Astrocyte (in vitro differentiated cells and primary cell): ENCODE data around the gene JMJD8. TPM values are rescaled to one million over a fixed set of nuclear protein-coding genes. Genes with fewer than 3 reads are reported as not detected.
A peak's percentile ranks its signal among the peaks of the same experiment; 100 is the strongest.

Experiments used
- DNase-seq: peaks from one replicate; pipeline ENCODE4 v3.0.0-alpha.2; 2010; ENCODE audit warnings: low read depth
- FAIRE-seq: peaks from 2 replicates; lab custom pipeline; 2011; peaks lifted over from hg19 to GRCh38; lab: Jason Lieb, UNC
- H2AFZ ChIP-seq: 2 replicates; pipeline ENCODE4 v1.6.0; 2012; ENCODE audit warnings: low read depth, low read length, inconsistent platforms
- H3K27ac ChIP-seq: 2 replicates; pipeline ENCODE4 v1.5.1; 2011; ENCODE audit warnings: low read depth, low read length, inconsistent platforms
- H3K27me3 ChIP-seq: 2 replicates; pipeline ENCODE4 v1.6.0; 2011; ENCODE audit warnings: low read length, inconsistent platforms; ENCODE audit not compliant: insufficient read depth
- H3K36me3 ChIP-seq: 2 replicates; pipeline ENCODE4 v1.5.1; 2011; ENCODE audit warnings: low read length, inconsistent platforms; ENCODE audit not compliant: insufficient read depth
- H3K4me1 ChIP-seq: 2 replicates; pipeline ENCODE4 v1.5.1; 2011; ENCODE audit warnings: low read length, inconsistent platforms; ENCODE audit not compliant: insufficient read depth
- H3K4me2 ChIP-seq: 2 replicates; pipeline ENCODE4 v1.6.0; 2012; ENCODE audit warnings: low read length, inconsistent platforms
- H3K4me3 ChIP-seq: 2 replicates; pipeline ENCODE4 v1.5.1; 2011; ENCODE audit warnings: low read depth, mild to moderate bottlenecking, low read length, inconsistent platforms; ENCODE audit not compliant: insufficient read depth
- H3K79me2 ChIP-seq: 2 replicates; pipeline ENCODE4 v1.6.0; 2012; ENCODE audit warnings: mild to moderate bottlenecking, low read length, inconsistent platforms; ENCODE audit not compliant: insufficient read depth
- H3K9ac ChIP-seq: 2 replicates; pipeline ENCODE4 v1.6.0; 2012; ENCODE audit warnings: mild to moderate bottlenecking, low read length, inconsistent platforms
- H3K9me3 ChIP-seq: 2 replicates; pipeline ENCODE4 v1.5.1; 2012; ENCODE audit warnings: low read depth, mild to moderate bottlenecking, low read length, inconsistent platforms; ENCODE audit not compliant: insufficient read depth
- H4K20me1 ChIP-seq: 2 replicates; pipeline ENCODE4 v1.6.0; 2012; ENCODE audit warnings: low read length, inconsistent platforms; ENCODE audit not compliant: insufficient read depth
- H3K27ac Mint-ChIP-seq: one replicate; pipeline ENCODE4 v1.8.0; 2021; ENCODE audit warnings: mild to moderate bottlenecking, mixed read lengths; ENCODE audit not compliant: unreplicated experiment
- H3K27me3 Mint-ChIP-seq: one replicate; pipeline ENCODE4 v1.8.0; 2021; ENCODE audit warnings: low read depth, mixed read lengths; ENCODE audit not compliant: unreplicated experiment
- H3K36me3 Mint-ChIP-seq: one replicate; pipeline ENCODE4 v1.8.0; 2021; ENCODE audit warnings: low read depth, mixed read lengths; ENCODE audit not compliant: unreplicated experiment
- H3K4me1 Mint-ChIP-seq: one replicate; pipeline ENCODE4 v1.8.0; 2021; ENCODE audit warnings: low read depth, mixed read lengths; ENCODE audit not compliant: unreplicated experiment
- H3K4me3 Mint-ChIP-seq: one replicate; pipeline ENCODE4 v1.8.0; 2021; ENCODE audit warnings: mild to moderate bottlenecking, moderate library complexity, mixed read lengths; ENCODE audit not compliant: unreplicated experiment
- H3K9me3 Mint-ChIP-seq: one replicate; pipeline ENCODE4 v1.8.0; 2021; ENCODE audit warnings: mild to moderate bottlenecking, mixed read lengths; ENCODE audit not compliant: unreplicated experiment
- EZH2 ChIP-seq: IDR thresholded peaks from 2 replicates; pipeline ENCODE4 v1.6.1; 2012; ENCODE audit warnings: mild to moderate bottlenecking, low read length, inconsistent platforms; ENCODE audit not compliant: insufficient read depth
- total RNA-seq: library from RNA; stranded (reverse); gene quantifications from 2 replicates; pipeline ENCODE4 v1.2.1, GENCODE V29; 2021
- TF ChIP-seq, protein P1 (sequence below): IDR thresholded peaks from 2 replicates; pipeline ENCODE4 v1.5.1; 2011; ENCODE audit warnings: low read depth, mild to moderate bottlenecking, inconsistent platforms, low read length, moderate library complexity; ENCODE audit not compliant: insufficient read depth

The JMJD8 gene
- total RNA-seq, 1 donor from 2014 or later, result 26.8 TPM

DNA sequence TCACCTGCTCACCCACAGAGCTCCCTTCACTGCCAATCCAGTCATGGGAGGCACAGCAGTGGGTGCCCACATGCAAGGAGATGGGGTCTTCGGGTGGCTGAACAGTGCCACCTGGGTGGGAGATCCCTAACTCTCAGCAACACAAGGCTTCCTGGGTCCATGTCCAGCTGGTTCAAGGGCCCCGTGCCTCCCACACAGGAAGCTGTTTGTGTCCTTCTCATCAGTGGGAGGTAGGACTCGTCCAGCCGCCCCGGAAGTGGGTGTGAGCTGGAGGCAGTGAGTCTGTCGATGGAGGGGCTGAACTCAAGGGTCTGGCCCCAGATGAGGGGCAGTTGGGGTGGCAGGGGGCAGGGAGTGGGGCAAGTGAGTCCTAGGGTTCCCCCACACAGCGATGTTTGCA lies 19.9 kb upstream of the JMJD8 start:
- Histone ChIP-seq H2AFZ (no peak overlapping the region), H3K4me3 (no peak overlapping the region), H3K79me2 (no peaks in the 10 kb centered on the region), H3K9me3 (no peaks in the 10 kb centered on the region), H3K9ac (no peak overlapping the region), H3K27me3 (peaks cover 43% of the 10 kb centered on the region), H3K4me1 (peaks cover 2% of the 10 kb centered on the region), H4K20me1 (peaks cover 30% of the 10 kb centered on the region), H3K27ac (no peak overlapping the region), H3K4me2 (no peak overlapping the region), H3K36me3 (no peaks in the 10 kb centered on the region)
- H3K9me3 Mint-ChIP-seq, result peaks cover 5% of the 10 kb centered on the region
- no peak overlapping the region for H3K4me3 Mint-ChIP-seq
- TF ChIP-seq, protein P1, sequence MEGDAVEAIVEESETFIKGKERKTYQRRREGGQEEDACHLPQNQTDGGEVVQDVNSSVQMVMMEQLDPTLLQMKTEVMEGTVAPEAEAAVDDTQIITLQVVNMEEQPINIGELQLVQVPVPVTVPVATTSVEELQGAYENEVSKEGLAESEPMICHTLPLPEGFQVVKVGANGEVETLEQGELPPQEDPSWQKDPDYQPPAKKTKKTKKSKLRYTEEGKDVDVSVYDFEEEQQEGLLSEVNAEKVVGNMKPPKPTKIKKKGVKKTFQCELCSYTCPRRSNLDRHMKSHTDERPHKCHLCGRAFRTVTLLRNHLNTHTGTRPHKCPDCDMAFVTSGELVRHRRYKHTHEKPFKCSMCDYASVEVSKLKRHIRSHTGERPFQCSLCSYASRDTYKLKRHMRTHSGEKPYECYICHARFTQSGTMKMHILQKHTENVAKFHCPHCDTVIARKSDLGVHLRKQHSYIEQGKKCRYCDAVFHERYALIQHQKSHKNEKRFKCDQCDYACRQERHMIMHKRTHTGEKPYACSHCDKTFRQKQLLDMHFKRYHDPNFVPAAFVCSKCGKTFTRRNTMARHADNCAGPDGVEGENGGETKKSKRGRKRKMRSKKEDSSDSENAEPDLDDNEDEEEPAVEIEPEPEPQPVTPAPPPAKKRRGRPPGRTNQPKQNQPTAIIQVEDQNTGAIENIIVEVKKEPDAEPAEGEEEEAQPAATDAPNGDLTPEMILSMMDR, result no peak
- no peak for TF ChIP-seq EZH2
- FAIRE-seq (no peak), DNase-seq (no peak)
- H3K4me1 Mint-ChIP-seq, result no peaks in the 10 kb centered on the region
- H3K27me3 Mint-ChIP-seq, result peaks cover 49% of the 10 kb centered on the region
- H3K27ac Mint-ChIP-seq, result no peak overlapping the region
- H3K36me3 Mint-ChIP-seq, result no peaks in the 10 kb centered on the region

DNA sequence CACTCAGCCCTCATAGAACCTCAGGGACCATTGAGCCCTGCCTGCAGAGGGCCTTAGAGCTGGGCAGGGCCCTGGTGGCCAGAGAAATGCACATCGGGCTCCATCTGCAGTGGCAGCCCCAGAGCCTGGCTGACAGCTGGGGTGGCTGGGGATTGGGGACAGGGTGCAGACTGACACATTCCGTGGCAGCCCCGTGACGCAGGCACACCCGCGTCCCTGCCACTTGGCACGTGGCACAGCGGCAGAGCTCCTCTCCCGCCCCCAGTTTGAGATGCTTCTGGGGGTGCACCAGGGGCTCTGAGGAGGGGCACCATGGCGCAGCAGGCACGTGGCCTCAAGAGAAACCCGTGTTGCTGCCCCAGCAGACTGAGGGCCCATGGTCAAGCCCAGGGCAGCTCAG lies 19.3 kb upstream of the JMJD8 start:
- Histone ChIP-seq H3K79me2 (no peaks in the 10 kb centered on the region), H3K27me3 (peaks cover 41% of the 10 kb centered on the region), H3K9me3 (no peaks in the 10 kb centered on the region), H3K36me3 (no peaks in the 10 kb centered on the region), H3K4me1 (peaks cover 2% of the 10 kb centered on the region), H3K4me3 (no peak overlapping the region), H2AFZ (no peak overlapping the region), H3K27ac (no peak overlapping the region), H4K20me1 (peaks cover 28% of the 10 kb centered on the region), H3K4me2 (no peak overlapping the region), H3K9ac (no peak overlapping the region)
- peaks cover 49% of the 10 kb centered on the region for H3K27me3 Mint-ChIP-seq
- DNase-seq, result no peak
- no peak for FAIRE-seq
- H3K9me3 Mint-ChIP-seq, result peaks cover 5% of the 10 kb centered on the region
- TF ChIP-seq, protein P1, result no peak
- TF ChIP-seq EZH2, result no peak
- H3K36me3 Mint-ChIP-seq, result no peaks in the 10 kb centered on the region
- H3K4me1 Mint-ChIP-seq, result no peaks in the 10 kb centered on the region
- no peak overlapping the region for H3K4me3 Mint-ChIP-seq
- H3K27ac Mint-ChIP-seq, result no peak overlapping the region

DNA sequence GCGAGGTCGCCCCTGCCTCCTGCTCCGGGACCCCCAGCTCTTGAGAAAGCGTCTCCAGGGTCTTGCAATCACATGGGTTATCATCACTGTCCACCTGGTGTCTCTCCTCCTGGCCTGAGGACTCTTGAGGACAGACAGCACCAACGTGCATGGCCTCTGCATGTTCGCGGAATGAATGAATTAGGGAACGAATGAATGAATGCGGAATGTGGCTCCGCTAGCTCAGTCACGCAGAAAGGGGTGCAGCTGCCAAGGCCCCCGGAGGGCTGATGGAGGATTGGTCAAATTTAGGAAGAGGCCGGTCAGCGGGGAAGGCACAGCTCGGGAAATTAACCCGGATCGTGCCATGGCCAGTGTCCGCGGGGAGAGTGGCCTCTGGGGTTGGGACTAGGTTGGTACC lies 18.2 kb upstream of the JMJD8 start:
- no peaks in the 10 kb centered on the region for H3K9me3 ChIP-seq
- peak overlapping the region; percentile 38 for H3K27ac Mint-ChIP-seq
- DNase-seq, result no peak
- no peaks in the 10 kb centered on the region for H3K79me2 ChIP-seq
- TF ChIP-seq, protein P1, result no peak
- no peak for TF ChIP-seq EZH2
- H3K4me1 Mint-ChIP-seq, result no peaks in the 10 kb centered on the region
- peaks cover 38% of the 10 kb centered on the region for H3K27me3 ChIP-seq
- no peak for FAIRE-seq
- H2AFZ ChIP-seq, result no peak overlapping the region
- peaks cover 49% of the 10 kb centered on the region for H3K27me3 Mint-ChIP-seq
- no peak overlapping the region for H3K4me3 Mint-ChIP-seq
- no peak overlapping the region for H3K9ac ChIP-seq
- peaks cover 2% of the 10 kb centered on the region for H3K4me1 ChIP-seq
- H3K27ac ChIP-seq, result no peak overlapping the region
- peaks cover 2% of the 10 kb centered on the region for H3K9me3 Mint-ChIP-seq
- H3K36me3 ChIP-seq, result no peaks in the 10 kb centered on the region
- no peak overlapping the region for H3K4me2 ChIP-seq
- H4K20me1 ChIP-seq, result peaks cover 28% of the 10 kb centered on the region
- no peak overlapping the region for H3K4me3 ChIP-seq
- no peaks in the 10 kb centered on the region for H3K36me3 Mint-ChIP-seq
